Measurements from ENCODE around the gene NR4A1. TPM values are rescaled to one million over a fixed set of nuclear protein-coding genes. Genes with fewer than 3 reads are reported as not detected.

Gene NR4A1
- 23.2 to 43.4 TPM (median 36.0 TPM) in 5 replicates for total RNA-seq (2022; extraction: Qiagen RNA extraction; ENCODE audit: low read depth)

GRCh38 chr12:52050758-52051541, at the start of gene NR4A1:
Gene NR4A1 (plus strand): TSS chr12:52051442. CDS start chr12:52054329, 2,887 bp downstream.

GRCh38 chr12:52006726-52007157, 44.5 kb upstream of the NR4A1 start, which contains the start of gene TAMALIN:
Gene TAMALIN (plus strand): TSS chr12:52006946. CDS start chr12:52007020, 74 bp downstream.

GRCh38 chr12:52069327-52070184, 18.3 kb downstream of the NR4A1 start, which contains the start of gene ATG101:
Gene ATG101 (plus strand): TSS chr12:52069978. CDS start chr12:52073651, 3,673 bp downstream.

GRCh38 chr12:52079576-52080402, 28.5 kb downstream of the NR4A1 start, which contains the start of gene SMIM41:
Gene SMIM41 (plus strand): TSS chr12:52079704. CDS start chr12:52079780, 76 bp downstream.

Other genes starting within 250 kb of the NR4A1 start
- gene FIGNL2, start 202.7 kb upstream of the NR4A1 start, total RNA-seq (2022; extraction: Qiagen RNA extraction; ENCODE audit: low read depth): 0.14 to 0.36 TPM (median 0.34 TPM) in 5 replicates
- not detected in 5 replicates for gene ANKRD33, start 163.3 kb upstream of the NR4A1 start, total RNA-seq (2022; extraction: Qiagen RNA extraction; ENCODE audit: low read depth)
- gene ACVRL1, start 143.9 kb upstream of the NR4A1 start, total RNA-seq (2022; extraction: Qiagen RNA extraction; ENCODE audit: low read depth): 0.05 TPM in 1 of 5 replicates, not detected in the others
- 12.5 to 18.8 TPM (median 15.8 TPM) in 5 replicates for gene ACVR1B, start 99.7 kb upstream of the NR4A1 start, total RNA-seq (2022; extraction: Qiagen RNA extraction; ENCODE audit: low read depth)
- gene TAMALIN, start 44.5 kb upstream of the NR4A1 start, total RNA-seq (2022; extraction: Qiagen RNA extraction; ENCODE audit: low read depth): 0.25 to 0.58 TPM (median 0.49 TPM) in 5 replicates
- 63.3 to 103 TPM (median 101 TPM) in 5 replicates for gene ATG101, start 18.5 kb downstream of the NR4A1 start, total RNA-seq (2022; extraction: Qiagen RNA extraction; ENCODE audit: low read depth)
- gene SMIM41, start 28.3 kb downstream of the NR4A1 start, total RNA-seq (2022; extraction: Qiagen RNA extraction; ENCODE audit: low read depth): not detected in 5 replicates
- 37.5 to 66.0 TPM (median 57.9 TPM) in 5 replicates for gene KRT80, start 140.6 kb downstream of the NR4A1 start, total RNA-seq (2022; extraction: Qiagen RNA extraction; ENCODE audit: low read depth)
- gene KRT7, start 181.8 kb downstream of the NR4A1 start, total RNA-seq (2022; extraction: Qiagen RNA extraction; ENCODE audit: low read depth): 3,669 to 5,808 TPM (median 4,897 TPM) in 5 replicates
- gene KRT86, start 223.2 kb downstream of the NR4A1 start, total RNA-seq (2022; extraction: Qiagen RNA extraction; ENCODE audit: low read depth): 32.5 to 48.5 TPM (median 46.2 TPM) in 5 replicates
- gene KRT81, start 240.1 kb downstream of the NR4A1 start, total RNA-seq (2022; extraction: Qiagen RNA extraction; ENCODE audit: low read depth): 2,470 to 4,224 TPM (median 3,729 TPM) in 5 replicates